GM15510 (cell line): ENCODE results near the gene PABPN1.

Experiments used
- POLR2A ChIP-seq: IDR thresholded peaks from 3 replicates; pipeline ENCODE4 v1.6.1; 2011; ENCODE audit warnings: borderline replicate concordance; ENCODE audit not compliant: insufficient read length; ENCODE audit errors: extremely low read depth

Gene PABPN1

GRCh38 chr14:23319746-23320583, 1.3 kb upstream of the PABPN1 start:
- no peak for TF ChIP-seq POLR2A

- TF ChIP-seq POLR2A, result no peak
Measured at GRCh38 chr14:23321572-23322547, 603 bp downstream of the PABPN1 start.

- no peak for TF ChIP-seq POLR2A
Measured at GRCh38 chr14:23322568-23323517, 1.6 kb downstream of the PABPN1 start.

- TF ChIP-seq POLR2A, result no peak
Measured at GRCh38 chr14:23323838-23324454, 2.7 kb downstream of the PABPN1 start.

GRCh38 chr14:23324455-23324846, 3.2 kb downstream of the PABPN1 start:
- TF ChIP-seq POLR2A, result no peak

GRCh38 chr14:23324993-23325392, 3.7 kb downstream of the PABPN1 start:
- TF ChIP-seq POLR2A, result no peak

- no peak for TF ChIP-seq POLR2A
Measured at GRCh38 chr14:23326491-23327332, 5.5 kb downstream of the PABPN1 start.

GRCh38 chr14:23327947-23328744, 6.9 kb downstream of the PABPN1 start:
- TF ChIP-seq POLR2A, result no peak

- no peak for TF ChIP-seq POLR2A
Measured at GRCh38 chr14:23335623-23336022, 14.4 kb downstream of the PABPN1 start.

- TF ChIP-seq POLR2A, result no peak
Measured at GRCh38 chr14:23339506-23340268, 18.4 kb downstream of the PABPN1 start.

- no peak for TF ChIP-seq POLR2A
Measured at GRCh38 chr14:23344481-23344880, 23.2 kb downstream of the PABPN1 start.
